A673 (cell line): ENCODE measurements around the gene BCL2A1. TPM values are rescaled to one million over a fixed set of nuclear protein-coding genes. Genes with fewer than 3 reads are reported as not detected.

Experiments used
- BruUV-seq: library from RNA; stranded (reverse); fragments of 400-500 nt; replicated peaks from 2 replicates; lab custom pipeline; 2021; lab: Mats Ljungman, UMichigan
- CTCF ChIA-PET: fragments of 300-600 bp; sonication (Branson Sonifier 250); formaldehyde crosslinking; loops from one replicate; lab custom pipeline; 2022; ENCODE audit warnings: antibody characterized with exemption; lab: Charles Lee
- POLR2A ChIA-PET: fragments of 300-600 bp; sonication (Branson Sonifier 250); formaldehyde crosslinking; loops from one replicate; lab custom pipeline; 2022; ENCODE audit warnings: antibody characterized with exemption; ENCODE audit not compliant: low non-redundant PET; lab: Charles Lee
- DNase-seq: peaks from one replicate; pipeline ENCODE4 v3.0.0-alpha.2; 2015; ENCODE audit warnings: low spot score
- H3K27ac ChIP-seq: fragments of 200-600 bp; sonication (generic); 2 replicates; pipeline ENCODE4 v1.5.1; 2016; ENCODE audit warnings: mixed run types, low read depth, mild to moderate bottlenecking, mixed read lengths, antibody characterized with exemption, low read length; ENCODE audit not compliant: poor library complexity, severe bottlenecking
- H3K27me3 ChIP-seq: fragments of 200-600 bp; sonication (generic); replicated peaks from 2 replicates; pipeline ENCODE4 v1.6.1; 2017; ENCODE audit warnings: mixed run types, low read depth, mild to moderate bottlenecking, mixed read lengths, antibody characterized with exemption, low read length; ENCODE audit not compliant: insufficient read depth, poor library complexity
- H3K36me3 ChIP-seq: fragments of 200-600 bp; sonication (generic); 2 replicates; pipeline ENCODE4 v1.6.1; 2016; ENCODE audit warnings: mixed run types, mild to moderate bottlenecking, mixed read lengths, antibody characterized with exemption, low read length; ENCODE audit not compliant: insufficient read depth, poor library complexity, severe bottlenecking
- H3K4me1 ChIP-seq: fragments of 200-600 bp; sonication (generic); 2 replicates; pipeline ENCODE4 v1.6.1; 2017; ENCODE audit warnings: mixed run types, mild to moderate bottlenecking, mixed read lengths, antibody characterized with exemption, low read length; ENCODE audit not compliant: insufficient read depth, poor library complexity, severe bottlenecking
- H3K4me3 ChIP-seq: fragments of 200-600 bp; sonication (generic); 2 replicates; pipeline ENCODE4 v1.5.1; 2016; ENCODE audit warnings: low read depth, mixed run types, mild to moderate bottlenecking, mixed read lengths, low read length; ENCODE audit not compliant: poor library complexity, severe bottlenecking
- H3K9me3 ChIP-seq: fragments of 200-600 bp; sonication (generic); 2 replicates; pipeline ENCODE4 v1.6.1; 2016; ENCODE audit warnings: mixed run types, low read depth, mild to moderate bottlenecking, mixed read lengths, antibody characterized with exemption, low read length; ENCODE audit not compliant: poor library complexity, severe bottlenecking
- CTCF ChIP-seq: fragments of 300-800, 200-600 bp; sonication (generic); conservative IDR thresholded peaks from 2 replicates; pipeline ENCODE4 v1.5.1; 2017; ENCODE audit warnings: low read depth, mild to moderate bottlenecking, antibody characterized with exemption, low read length, moderate library complexity, mixed read lengths
- EZH2 ChIP-seq: fragments of 200-600 bp; sonication (generic); IDR thresholded peaks from 2 replicates; pipeline ENCODE4 v1.6.1; 2017; ENCODE audit warnings: borderline replicate concordance, low read depth, mild to moderate bottlenecking, mixed read lengths, antibody characterized with exemption, low read length; ENCODE audit not compliant: poor library complexity, severe bottlenecking
- intact Hi-C: fragments of 100-400 bp; cut with micrococcal nuclease; formaldehyde crosslinking; loops from one replicate; pipeline ENCODE4 v1.10.0; 2022; ENCODE audit not compliant: unreplicated experiment
- total RNA-seq: library from RNA; stranded (reverse); gene quantifications from 2 replicates; pipeline ENCODE4 v1.2.3, GENCODE V29; 2021

BCL2A1 gene
- total RNA-seq, 1 experiment from 2014 or later = not detected

GRCh38 chr15:79967298-79968182, 3.5 kb downstream of the BCL2A1 start:
- no peak overlapping the region for H3K27ac ChIP-seq
- no peak for TF ChIP-seq EZH2
- no peak for TF ChIP-seq CTCF

GRCh38 chr15:79966634-79967297, 4.2 kb downstream of the BCL2A1 start:
- BruUV-seq = no TSS peak
- ChIA-PET CTCF (no interaction called here), POLR2A (no interaction called here)
- H3K4me1 ChIP-seq = no peaks in the 10 kb centered on the region
- no peak overlapping the region for H3K27ac ChIP-seq
- no peaks in the 10 kb centered on the region for H3K36me3 ChIP-seq
- intact Hi-C loops = no loop called here
- no peak for TF ChIP-seq EZH2
- TF ChIP-seq CTCF = no peak
- H3K9me3 ChIP-seq = no peaks in the 10 kb centered on the region
- DNase-seq = no peak
- H3K27me3 ChIP-seq = no peaks in the 10 kb centered on the region
- H3K4me3 ChIP-seq = no peak overlapping the region

More at GRCh38 chr15:79967298-79968182, 3.5 kb downstream of the BCL2A1 start:
- Histone ChIP-seq H3K4me3 (no peak overlapping the region), H3K27me3 (no peaks in the 10 kb centered on the region), H3K4me1 (no peaks in the 10 kb centered on the region), H3K36me3 (no peaks in the 10 kb centered on the region), H3K9me3 (no peaks in the 10 kb centered on the region)
- CTCF ChIA-PET = no interaction called here
- intact Hi-C loops = no loop called here
- no peak for DNase-seq
- POLR2A ChIA-PET = no interaction called here
- no TSS peak for BruUV-seq

- H3K4me1 ChIP-seq = no peaks in the 10 kb centered on the region
- no peak for TF ChIP-seq CTCF
- TF ChIP-seq EZH2 = no peak
- no peak overlapping the region for H3K4me3 ChIP-seq
- no TSS peak for BruUV-seq
- no peaks in the 10 kb centered on the region for H3K36me3 ChIP-seq
- intact Hi-C loops = no loop called here
- ChIA-PET POLR2A (no interaction called here), CTCF (no interaction called here)
- no peaks in the 10 kb centered on the region for H3K27me3 ChIP-seq
- no peak for DNase-seq
- H3K27ac ChIP-seq = no peak overlapping the region
- no peaks in the 10 kb centered on the region for H3K9me3 ChIP-seq
These were observed 5.0 kb downstream of the BCL2A1 start for GRCh38 chr15:79965846-79966630.
